ENCODE data around the gene MEGF6.
"Not testable (repeated sequence)": the region's sequence is repeated elsewhere in the genome, so short reads cannot be mapped to it uniquely, and the experiment has no call there.

The MEGF6 gene

DNA sequence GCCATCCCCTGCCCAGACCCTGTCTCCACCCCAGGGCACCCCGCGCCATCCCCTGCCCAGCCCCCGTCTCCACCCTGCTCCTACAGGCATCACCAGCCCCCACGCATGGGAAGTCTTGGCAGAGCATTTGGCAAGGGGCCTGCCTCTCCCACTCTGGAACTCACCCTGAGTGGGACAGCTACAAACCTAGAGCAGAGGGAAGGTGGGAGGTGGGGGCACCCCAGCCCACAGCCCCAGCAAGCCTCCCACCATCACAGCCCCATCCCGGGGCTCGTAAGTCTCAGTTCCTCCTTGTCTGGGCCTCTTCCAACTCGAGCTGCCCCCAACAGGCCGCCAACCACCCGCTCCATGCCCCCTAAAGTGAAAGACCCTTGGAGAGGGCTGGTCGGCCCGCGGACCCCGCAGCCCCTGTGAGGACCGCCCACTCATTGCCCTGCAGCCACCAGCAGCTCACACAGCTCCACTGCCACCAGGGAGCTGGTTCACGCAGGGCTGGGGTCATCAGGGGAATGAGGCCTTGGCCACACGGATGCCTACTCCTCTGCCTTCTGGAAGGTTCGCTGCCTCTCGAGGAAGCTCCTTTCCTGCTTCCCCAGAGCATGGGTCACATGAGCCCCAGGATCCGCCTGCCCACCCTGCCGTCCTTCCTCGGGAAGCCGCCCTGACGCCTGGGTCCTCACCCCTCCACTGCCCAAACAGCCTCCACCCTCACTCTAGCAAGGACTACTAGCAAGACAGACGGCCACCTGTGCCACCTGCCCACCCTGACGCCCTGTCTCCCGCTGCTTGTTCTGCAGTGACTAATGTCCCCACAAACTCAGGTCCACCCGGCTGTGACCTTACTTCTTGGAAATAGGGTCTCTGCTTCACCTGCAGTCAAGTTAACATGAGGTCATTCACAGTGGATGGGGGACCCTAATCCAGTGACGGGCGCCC lies 14.4 kb downstream of the MEGF6 start:
- H3K4me1 Mint-ChIP-seq = peaks cover 20% of the 10 kb centered on the region

DNA sequence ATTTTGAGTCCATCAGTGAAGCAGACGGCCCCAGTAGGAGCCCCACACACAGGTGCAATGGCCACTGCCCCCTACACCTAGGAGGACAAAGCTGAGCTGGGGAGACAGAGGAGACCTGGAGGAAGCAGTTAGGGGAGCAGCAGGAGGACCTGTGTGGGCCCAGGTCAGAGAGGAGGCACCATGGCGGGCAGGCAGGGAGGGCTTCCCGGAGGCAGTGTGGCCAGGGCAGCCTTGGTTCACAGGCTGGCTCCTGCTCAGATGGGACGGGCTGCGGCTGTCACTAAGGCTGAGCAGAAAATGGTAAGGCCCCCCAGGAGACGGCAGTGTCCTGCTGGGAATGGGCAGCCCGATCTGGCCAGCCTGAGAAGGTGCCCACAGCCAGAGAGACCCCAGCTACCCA lies 15.4 kb downstream of the MEGF6 start:
- H3K4me3 Mint-ChIP-seq = peak overlapping the region; percentile 2

More for the DNA sequence above, 14.4 kb downstream of the MEGF6 start:
- Mint-ChIP-seq H3K27me3 (no peaks in the 10 kb centered on the region), H3K9me3 (no peaks in the 10 kb centered on the region), H3K4me3 (peak overlapping the region; percentile 68), H3K27ac (peak overlapping the region; percentile 88), H3K36me3 (no peaks in the 10 kb centered on the region)

DNA sequence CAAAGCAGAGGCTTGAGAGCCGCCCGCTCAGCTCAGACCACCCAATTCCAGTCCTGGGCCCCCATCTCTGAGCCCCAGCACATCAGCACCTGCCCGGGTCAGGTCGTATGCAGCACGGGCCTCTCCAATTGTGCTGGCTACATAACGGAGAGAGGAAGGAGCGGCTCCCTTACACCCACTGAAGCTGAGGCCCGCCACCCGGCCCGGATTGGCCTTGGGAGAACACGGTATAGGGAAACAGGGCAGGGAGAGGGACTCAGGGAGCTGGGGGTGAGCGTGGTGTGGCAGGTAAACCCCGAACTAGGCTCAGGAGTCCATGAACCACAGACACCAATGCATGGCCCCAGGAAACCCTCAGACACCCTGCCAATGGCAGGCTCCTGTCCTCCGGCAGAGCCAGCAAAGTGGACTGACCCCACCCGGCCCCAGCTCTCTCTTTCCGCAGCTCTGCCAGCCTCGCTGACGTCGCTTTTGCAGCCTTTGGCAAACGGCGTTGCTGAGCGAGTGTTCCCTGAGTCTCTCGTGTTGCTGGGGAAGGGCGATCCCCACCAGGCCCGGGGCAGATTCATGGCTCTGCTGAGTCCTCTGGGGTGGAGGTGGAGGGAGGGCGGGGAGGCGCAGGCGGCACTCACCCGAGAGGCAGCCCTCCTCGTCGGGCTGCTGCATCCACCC lies 16.5 kb downstream of the MEGF6 start:
- no peak overlapping the region for H3K4me3 Mint-ChIP-seq
- H3K27me3 Mint-ChIP-seq = no peaks in the 10 kb centered on the region
- H3K4me1 Mint-ChIP-seq = peaks cover 20% of the 10 kb centered on the region
- no peak overlapping the region for H3K27ac Mint-ChIP-seq
- no peaks in the 10 kb centered on the region for H3K9me3 Mint-ChIP-seq
- no peaks in the 10 kb centered on the region for H3K36me3 Mint-ChIP-seq

More for the DNA sequence above, 15.4 kb downstream of the MEGF6 start:
- Mint-ChIP-seq H3K4me1 (peaks cover 20% of the 10 kb centered on the region), H3K27me3 (no peaks in the 10 kb centered on the region), H3K9me3 (no peaks in the 10 kb centered on the region), H3K36me3 (no peaks in the 10 kb centered on the region), H3K27ac (no peak overlapping the region)

DNA sequence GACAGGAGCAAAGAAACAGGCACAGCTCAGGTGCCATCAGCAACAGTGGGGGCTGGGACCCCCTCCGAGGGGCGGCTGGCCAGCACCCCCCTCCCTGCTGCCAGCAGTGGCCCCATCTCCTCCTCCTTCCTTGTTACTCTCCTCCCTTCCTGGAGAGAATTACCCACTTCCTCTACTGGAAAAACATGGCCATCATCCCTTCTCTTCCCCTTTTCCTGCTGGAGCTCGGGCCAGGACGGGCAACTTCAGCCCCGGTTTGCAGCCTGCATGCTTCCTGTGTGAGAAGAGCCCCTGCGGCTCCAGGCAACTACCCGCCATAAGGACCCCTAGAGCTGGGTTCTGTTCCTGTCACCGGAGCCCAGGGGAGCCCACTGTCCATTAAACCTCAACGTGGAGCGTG lies 17.6 kb downstream of the MEGF6 start:
- H3K4me3 Mint-ChIP-seq = no peak overlapping the region
- peaks cover 16% of the 10 kb centered on the region for H3K4me1 Mint-ChIP-seq
- H3K27ac Mint-ChIP-seq = no peak overlapping the region
- no peaks in the 10 kb centered on the region for H3K27me3 Mint-ChIP-seq
- no peaks in the 10 kb centered on the region for H3K36me3 Mint-ChIP-seq
- no peaks in the 10 kb centered on the region for H3K9me3 Mint-ChIP-seq

DNA sequence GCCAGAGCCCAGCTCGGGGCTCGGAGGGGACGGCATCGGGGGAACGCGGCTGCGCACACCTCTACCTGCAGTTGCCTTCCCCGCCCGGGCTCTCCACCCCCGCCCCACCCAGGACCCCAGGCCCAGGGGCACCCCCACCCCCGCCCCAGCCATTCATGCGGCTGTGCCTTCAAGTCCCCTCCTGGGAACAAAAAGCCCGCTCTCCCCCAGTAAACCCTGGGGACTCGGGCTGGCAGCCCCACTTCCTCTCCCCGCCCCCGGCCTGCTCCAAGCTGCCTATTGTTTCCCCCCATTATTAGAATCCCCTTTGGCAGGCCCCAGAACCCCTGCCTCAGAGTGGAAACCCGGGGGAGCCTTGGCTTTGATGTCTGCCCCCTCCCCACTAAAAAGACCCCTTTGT lies 18.0 kb downstream of the MEGF6 start:
- H3K27ac Mint-ChIP-seq = no peak overlapping the region
- no peaks in the 10 kb centered on the region for H3K9me3 Mint-ChIP-seq
- H3K4me3 Mint-ChIP-seq = no peak overlapping the region
- H3K36me3 Mint-ChIP-seq = no peaks in the 10 kb centered on the region
- H3K27me3 Mint-ChIP-seq = no peaks in the 10 kb centered on the region
- H3K4me1 Mint-ChIP-seq = peaks cover 14% of the 10 kb centered on the region

DNA sequence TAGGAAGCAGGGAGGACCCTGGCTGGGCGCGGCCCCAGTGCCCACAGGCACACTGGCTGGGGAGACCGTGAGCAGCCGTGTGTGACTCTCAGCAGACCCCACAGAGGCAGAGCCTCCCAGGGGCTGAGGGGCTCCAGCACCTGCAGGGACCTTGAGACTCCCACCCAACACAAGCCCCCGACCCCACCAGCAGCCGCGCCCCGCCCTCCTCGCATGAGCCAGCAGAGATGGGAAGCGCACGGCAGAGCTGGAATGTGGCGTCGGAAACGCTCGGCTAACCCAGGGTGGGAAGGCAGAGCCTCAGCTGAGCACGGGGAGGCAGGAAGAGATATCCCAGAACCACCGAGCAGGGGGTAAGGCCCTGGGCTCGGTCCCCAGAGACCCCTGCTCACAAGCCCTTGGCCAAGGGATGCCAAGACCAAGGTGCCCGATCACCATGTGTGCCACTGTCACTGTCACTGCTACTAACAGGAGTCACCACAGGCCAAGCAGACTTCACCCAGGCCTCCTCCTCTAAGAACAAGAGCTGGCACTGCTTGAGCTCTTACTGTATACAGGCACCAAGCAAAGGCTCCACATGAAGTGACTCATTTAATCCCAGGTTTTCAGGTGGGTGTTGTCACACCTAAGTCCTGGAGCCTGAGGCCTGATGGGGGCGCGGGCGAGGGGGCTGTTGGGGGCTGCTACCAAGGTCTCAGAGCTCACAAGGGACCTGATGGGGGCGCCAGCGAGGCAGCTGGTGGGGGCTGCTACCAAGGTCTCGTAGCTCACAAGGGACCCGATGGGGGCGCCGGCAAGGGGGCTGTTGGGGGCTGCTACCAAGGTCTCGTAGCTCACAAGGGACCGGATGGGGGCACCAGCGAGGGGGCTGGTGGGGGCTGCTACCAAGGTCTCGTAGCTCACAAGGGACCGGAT lies 20.1 kb downstream of the MEGF6 start:
- Mint-ChIP-seq H3K9me3 (no peaks in the 10 kb centered on the region), H3K27me3 (no peaks in the 10 kb centered on the region), H3K4me1 (no peaks in the 10 kb centered on the region), H3K4me3 (no peak overlapping the region), H3K36me3 (no peaks in the 10 kb centered on the region), H3K27ac (no peak overlapping the region)

DNA sequence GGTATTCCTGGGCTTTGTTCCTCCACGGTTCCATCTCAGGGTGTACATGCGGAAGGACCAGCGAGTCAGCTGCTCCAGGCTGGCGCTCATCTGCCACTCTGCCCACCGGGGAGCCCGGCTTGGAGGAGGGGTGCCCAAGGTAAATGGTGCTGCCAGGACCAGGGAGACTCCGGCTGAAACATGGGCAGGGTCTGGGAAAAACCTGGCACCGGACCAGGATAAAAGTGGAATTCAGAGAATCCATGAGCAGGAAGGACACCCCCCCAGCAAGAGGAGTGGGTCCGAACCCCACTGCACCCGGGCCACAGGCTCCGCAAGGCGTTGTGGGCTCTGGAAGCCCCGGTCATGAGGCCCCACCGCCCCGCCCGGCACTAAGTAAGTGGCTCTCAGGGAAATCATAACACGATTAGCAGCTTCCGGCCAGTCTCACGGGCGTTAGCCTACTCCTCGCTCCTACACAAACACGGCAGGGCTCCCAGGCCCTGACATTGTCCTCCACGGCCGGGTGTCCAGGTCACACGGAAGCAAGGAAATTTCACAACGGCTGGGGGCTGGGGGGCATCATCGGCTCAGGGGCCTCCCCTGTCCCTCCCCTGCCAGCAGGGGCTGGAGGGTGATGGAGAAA lies 21.1 kb downstream of the MEGF6 start:
- Mint-ChIP-seq H3K27ac (no peak overlapping the region), H3K4me3 (no peak overlapping the region), H3K36me3 (no peaks in the 10 kb centered on the region), H3K9me3 (no peaks in the 10 kb centered on the region), H3K4me1 (no peaks in the 10 kb centered on the region), H3K27me3 (no peaks in the 10 kb centered on the region)

DNA sequence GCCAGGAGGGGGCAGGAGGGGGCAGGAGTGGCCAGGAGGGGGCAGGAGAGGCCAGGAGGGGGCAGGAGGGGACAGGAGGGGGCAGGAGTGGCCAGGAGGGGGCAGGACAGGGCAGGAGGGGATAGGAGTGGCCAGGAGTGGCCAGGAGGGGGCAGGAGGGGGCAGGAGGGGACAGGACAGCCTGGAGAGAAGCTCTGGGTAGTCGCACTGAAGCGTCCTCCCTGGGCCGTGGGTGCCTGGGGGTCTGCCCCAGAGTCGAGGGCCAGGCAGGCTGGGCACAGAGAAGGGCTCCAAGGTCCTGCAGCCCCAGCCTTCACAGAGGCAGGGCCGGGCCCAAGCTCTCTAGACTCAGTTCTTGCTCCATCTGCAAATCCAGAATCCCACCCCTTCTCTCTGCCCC lies 22.9 kb downstream of the MEGF6 start:
- H3K36me3 Mint-ChIP-seq = no peaks in the 10 kb centered on the region

DNA sequence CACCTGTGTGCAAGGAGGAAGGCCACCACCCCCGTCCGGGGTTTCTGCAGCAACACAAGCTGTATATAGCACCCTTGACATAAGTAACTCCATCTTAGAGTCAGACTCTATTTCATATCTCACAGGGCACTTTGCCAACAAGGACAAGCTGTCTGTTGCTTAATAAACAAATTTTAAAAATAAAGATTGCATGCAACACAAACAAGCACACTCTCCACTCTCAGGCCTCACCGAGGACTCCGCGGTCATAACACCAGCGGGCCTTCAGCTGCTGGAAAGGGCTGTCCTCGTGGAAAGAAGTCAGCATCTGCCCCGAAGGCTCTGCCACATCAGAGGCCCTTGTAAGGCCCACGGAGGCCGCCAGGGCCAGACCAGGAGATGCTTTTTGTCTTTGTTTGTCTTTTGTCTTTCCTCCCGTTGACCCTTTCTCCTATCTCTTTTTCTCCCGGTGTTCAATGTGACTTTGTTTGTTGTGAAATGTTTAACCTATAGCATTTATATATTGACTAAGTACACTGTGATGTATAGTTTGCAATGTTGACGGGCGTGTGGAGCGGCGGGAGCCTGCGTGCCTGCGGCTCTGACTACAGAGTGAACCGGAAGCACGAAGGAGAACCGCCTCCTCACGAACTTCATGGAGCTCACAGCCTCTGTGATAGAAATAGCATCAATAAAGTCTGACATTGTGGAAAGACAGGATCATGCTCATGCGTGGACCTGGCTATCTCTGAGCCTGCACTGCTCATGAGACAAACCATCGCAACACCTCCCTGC lies 24.1 kb downstream of the MEGF6 start:
- Mint-ChIP-seq H3K27ac (no peak overlapping the region), H3K27me3 (no peaks in the 10 kb centered on the region), H3K9me3 (no peaks in the 10 kb centered on the region), H3K4me3 (no peak overlapping the region), H3K4me1 (no peaks in the 10 kb centered on the region), H3K36me3 (no peaks in the 10 kb centered on the region)

More for the DNA sequence above, 22.9 kb downstream of the MEGF6 start:
- H3K27me3 Mint-ChIP-seq = no peaks in the 10 kb centered on the region
- H3K9me3 Mint-ChIP-seq = no peaks in the 10 kb centered on the region
- H3K4me3 Mint-ChIP-seq = no peak overlapping the region
- no peak overlapping the region for H3K27ac Mint-ChIP-seq
- H3K4me1 Mint-ChIP-seq = no peaks in the 10 kb centered on the region

DNA sequence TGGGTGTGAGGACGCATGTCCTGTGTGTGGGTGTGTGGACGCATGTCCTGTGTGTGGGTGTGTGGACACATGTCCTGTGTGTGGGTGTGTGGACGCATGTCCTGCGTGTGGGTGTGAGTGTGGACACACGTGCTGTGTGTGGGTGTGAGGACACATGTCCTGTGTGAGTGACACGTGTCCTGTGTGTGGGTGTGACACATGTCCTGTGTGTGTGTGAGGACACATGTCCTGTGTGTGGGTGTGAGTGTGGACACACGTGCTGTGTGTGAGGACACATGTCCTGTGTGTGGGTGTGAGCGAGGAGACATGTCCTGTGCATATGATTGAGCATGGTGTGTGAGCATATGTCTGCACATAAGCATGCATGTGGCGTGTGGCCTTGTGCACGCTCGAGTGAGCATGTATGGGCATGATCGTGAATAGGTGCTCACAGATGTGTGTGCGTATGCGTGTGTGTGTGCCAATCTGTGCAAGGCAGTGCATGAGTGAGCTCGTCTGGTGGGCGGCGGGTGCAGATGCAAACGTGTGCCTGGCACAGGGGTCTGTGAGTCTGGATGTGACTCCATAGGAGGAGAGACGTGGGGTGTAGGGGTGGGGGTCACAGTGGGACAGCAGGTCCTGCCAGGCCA lies 25.3 kb downstream of the MEGF6 start:
- Mint-ChIP-seq H3K9me3 (no peaks in the 10 kb centered on the region), H3K27ac (no peak overlapping the region), H3K27me3 (no peaks in the 10 kb centered on the region), H3K4me3 (no peak overlapping the region), H3K36me3 (no peaks in the 10 kb centered on the region), H3K4me1 (no peaks in the 10 kb centered on the region)

DNA sequence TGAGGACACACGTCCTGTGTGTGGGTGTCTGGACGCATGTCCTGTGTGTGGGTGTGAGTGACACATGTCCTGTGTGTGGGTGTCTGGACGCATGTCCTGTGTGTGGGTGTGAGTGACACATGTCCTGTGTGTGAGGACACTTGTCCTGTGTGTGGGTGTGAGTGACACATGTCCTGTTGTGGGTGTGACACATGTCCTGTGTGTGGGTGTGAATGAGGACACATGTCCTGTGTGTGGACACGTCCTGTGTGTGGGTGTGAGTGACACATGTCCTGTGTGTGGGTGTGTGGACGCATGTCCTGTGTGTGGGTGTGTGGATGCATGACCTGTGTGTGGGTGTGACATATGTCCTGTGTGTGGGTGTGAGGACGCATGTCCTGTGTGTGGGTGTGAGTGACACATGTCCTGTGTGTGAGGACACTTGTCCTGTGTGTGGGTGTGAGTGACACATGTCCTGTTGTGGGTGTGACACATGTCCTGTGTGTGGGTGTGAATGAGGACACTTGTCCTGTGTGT lies 25.9 kb downstream of the MEGF6 start:
- H3K9me3 Mint-ChIP-seq, H3K4me1 Mint-ChIP-seq, H3K27ac Mint-ChIP-seq, H3K36me3 Mint-ChIP-seq, H3K4me3 Mint-ChIP-seq, H3K27me3 Mint-ChIP-seq: not testable (repeated sequence)

DNA sequence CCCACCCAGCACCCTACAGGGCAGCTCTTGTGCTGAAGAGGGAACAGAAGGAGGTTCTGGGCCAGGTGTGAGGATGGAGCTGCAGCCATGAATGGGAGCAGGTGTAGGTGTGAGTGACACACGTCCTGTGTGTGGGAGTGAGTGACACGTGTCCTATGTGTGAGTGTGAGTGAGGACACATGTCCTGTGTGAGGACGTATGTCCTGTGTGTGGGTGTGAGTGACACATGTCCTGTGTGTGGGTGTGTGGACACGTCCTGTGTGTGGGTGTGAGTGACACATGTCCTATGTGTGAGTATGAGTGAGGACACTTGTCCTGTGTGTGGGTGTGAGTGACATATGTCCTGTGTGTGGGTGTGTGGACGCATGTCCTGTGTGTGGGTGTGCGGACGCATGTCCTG lies 26.4 kb downstream of the MEGF6 start:
- H3K27me3 Mint-ChIP-seq = no peaks in the 10 kb centered on the region
- no peaks in the 10 kb centered on the region for H3K4me1 Mint-ChIP-seq
- no peaks in the 10 kb centered on the region for H3K9me3 Mint-ChIP-seq
- no peak overlapping the region for H3K27ac Mint-ChIP-seq
- H3K4me3 Mint-ChIP-seq = no peak overlapping the region
- H3K36me3 Mint-ChIP-seq = no peaks in the 10 kb centered on the region

DNA sequence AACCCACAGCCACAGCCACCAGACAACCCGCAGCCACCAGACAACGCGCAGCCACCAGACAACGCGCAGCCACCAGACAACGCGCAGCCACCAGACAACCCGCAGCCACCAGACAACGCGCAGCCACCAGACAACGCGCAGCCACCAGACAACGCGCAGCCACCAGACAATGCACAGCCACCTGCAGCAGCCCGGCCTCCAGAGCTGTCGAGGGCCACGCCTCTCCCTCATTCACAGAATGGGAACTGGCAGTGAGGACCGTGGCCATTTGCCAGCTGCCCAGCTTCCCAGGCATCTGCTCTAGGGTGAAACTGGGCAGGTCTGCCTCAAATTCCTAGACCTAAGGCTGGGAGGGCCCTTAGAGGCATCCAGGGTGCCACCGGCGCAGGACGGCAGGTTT lies 27.6 kb downstream of the MEGF6 start:
- not testable (repeated sequence) for H3K4me1 Mint-ChIP-seq, H3K27me3 Mint-ChIP-seq, H3K36me3 Mint-ChIP-seq, H3K9me3 Mint-ChIP-seq, H3K4me3 Mint-ChIP-seq, H3K27ac Mint-ChIP-seq
